Diencephalon (tissue), 1 donor: Measurements from ENCODE around the gene SOX13. TPM values are rescaled to one million over a fixed set of nuclear protein-coding genes. Genes with fewer than 3 reads are reported as not detected.

ENCODE experiments used
- total RNA-seq: library from RNA; depleted of rRNA; stranded (reverse); fragments of >200 nt; gene quantifications from one replicate; pipeline ENCODE4 v1.2.3, GENCODE V29; 2014

The SOX13 gene
- 6.7 TPM for total RNA-seq

DNA sequence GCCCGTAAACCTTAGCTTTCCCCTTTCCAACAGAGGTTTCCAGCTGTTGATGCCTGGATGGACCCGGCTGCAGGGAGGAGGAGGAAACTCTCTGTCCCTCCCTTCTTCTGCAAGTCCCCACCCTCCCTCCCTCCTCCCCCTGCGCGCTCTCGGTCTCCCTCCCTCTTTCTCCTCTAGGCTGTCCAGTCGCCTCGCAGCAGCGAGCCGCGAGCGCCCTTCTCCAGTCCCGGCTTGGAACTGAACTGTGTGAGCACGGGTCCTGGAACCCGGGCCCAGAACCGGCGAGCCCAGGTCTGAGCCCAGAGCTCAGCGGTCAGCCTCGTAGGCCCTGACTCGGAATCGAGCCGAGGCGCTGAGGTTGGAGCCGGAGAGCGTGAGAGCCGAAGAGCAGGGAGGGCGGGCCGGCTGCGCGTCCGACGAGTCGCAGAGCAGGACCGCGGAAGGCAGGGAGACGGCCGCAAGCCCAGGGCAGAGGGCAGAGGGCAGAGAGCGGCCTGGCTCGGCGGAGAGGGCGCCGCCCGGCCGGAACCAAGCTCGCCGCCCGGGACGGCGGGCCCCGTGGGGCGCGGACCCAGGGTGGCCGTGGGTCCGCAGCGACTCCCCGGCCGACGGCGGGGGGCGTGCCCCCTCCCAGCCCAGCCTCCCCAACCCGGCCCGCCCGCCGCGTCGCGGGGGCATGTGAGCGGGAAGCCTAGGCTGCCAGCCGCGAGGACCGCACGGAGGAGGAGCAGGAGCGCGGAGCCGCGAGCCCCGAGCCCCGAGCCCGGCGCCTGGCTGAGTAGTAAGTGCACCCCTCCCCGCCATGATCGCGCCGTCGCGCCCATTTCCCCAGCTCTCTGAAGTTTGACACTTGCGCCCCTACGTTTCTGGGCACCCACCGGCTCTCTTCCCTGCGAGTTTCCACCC, at the start of gene SOX13:
Gene SOX13 (plus strand): TSS at position 185 of the 906 bp plus-strand sequence. CDS start 39,801 bp downstream, outside the sequence.

GRCh38 chr1:204151552-204152309, 78.8 kb downstream of the SOX13 start, which contains the start of gene ETNK2:
Gene ETNK2 (minus strand): TSS chr1:204152044. CDS start chr1:204151852, 192 bp downstream.

DNA sequence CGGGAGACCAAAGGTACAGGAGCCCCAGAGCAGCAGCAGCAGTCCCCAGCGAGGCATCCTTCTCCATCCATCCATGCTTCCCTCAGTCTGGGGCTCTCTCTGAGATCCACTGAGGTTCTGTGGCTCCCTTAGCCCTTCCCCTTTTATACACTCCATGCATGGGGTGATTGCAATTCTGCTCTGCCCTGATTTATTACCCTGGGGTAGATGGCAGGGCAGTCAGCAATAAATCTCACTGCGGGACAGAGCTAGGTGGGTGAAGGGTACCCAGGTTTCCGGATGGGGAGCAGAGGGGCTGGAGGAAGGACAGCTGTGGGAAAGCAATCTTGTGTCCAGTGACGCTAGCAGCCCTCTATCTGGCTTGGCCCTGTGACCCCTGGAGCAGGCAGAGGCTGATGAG, 93.3 kb downstream of the SOX13 start, which contains the start of gene REN:
Gene REN (minus strand): TSS at position 119 of the 400 bp plus-strand sequence. CDS start 44 bp downstream, at position 75.

Other genes starting within 250 kb of the SOX13 start
- 65.0 TPM for gene SNRPE, start 211.5 kb upstream of the SOX13 start, total RNA-seq
- 69.9 TPM for gene ETNK2, start 78.9 kb downstream of the SOX13 start, total RNA-seq
- gene REN, start 93.2 kb downstream of the SOX13 start, total RNA-seq: not detected
- not detected for gene KISS1, start 123.4 kb downstream of the SOX13 start, total RNA-seq
- 5.5 TPM for gene GOLT1A, start 140.9 kb downstream of the SOX13 start, total RNA-seq